ENCODE measurements around the gene CNOT8. TPM values are rescaled to one million over a fixed set of nuclear protein-coding genes. Genes with fewer than 3 reads are reported as not detected.
A peak's percentile ranks its signal among the peaks of the same experiment; 100 is the strongest.

Gene CNOT8
- total RNA-seq, 2 donors from 2014 or later: 44.6 to 48.8 TPM

- H3K27ac ChIP-seq (ENCODE audit: low read depth, low read length): no peak overlapping the region
- Mint-ChIP-seq H3K27ac (no peak overlapping the region), H3K27me3 (ENCODE audit: insufficient read depth) (peaks cover 14% of the 10 kb centered on the region), H3K9me3 (no peaks in the 10 kb centered on the region), H3K36me3 (ENCODE audit: low read depth) (peaks cover 3% of the 10 kb centered on the region), H3K4me3 (no peak overlapping the region), H3K4me1 (peaks cover 32% of the 10 kb centered on the region)
- H3K36me3 ChIP-seq (ENCODE audit: control insufficient read depth, insufficient read depth, low read length): no peaks in the 10 kb centered on the region
- no peaks in the 10 kb centered on the region for H3K27me3 ChIP-seq (ENCODE audit: control insufficient read depth, insufficient read depth, low read length, poor library complexity, severe bottlenecking)
- peaks cover 9% of the 10 kb centered on the region for H3K4me1 ChIP-seq (ENCODE audit: control insufficient read depth, insufficient read depth, low read length)
- TF ChIP-seq CTCF (conservative IDR thresholded peaks at IDR 0.05): no peak
- DNase-seq: no peak
- WGBS, 2 experiments (ENCODE audit: insufficient coverage in 1 of 2, insufficient read length in 1 of 2): 90 to 96% methylated on average over 4 to 5 of the region's 5 CpGs
- no peaks in the 10 kb centered on the region for H3K9me3 ChIP-seq (ENCODE audit: control insufficient read depth, low read length)
- no peak overlapping the region for H3K9ac ChIP-seq (ENCODE audit: extremely low read depth, low read length, poor library complexity, severe bottlenecking)
- no peak overlapping the region for H3K4me3 ChIP-seq (ENCODE audit: low read length)
Measured at GRCh38 chr5:154844809-154845208, 13.6 kb upstream of the CNOT8 start.

- DNase-seq: no peak
- Mint-ChIP-seq H3K27ac (no peak overlapping the region), H3K36me3 (ENCODE audit: low read depth) (peaks cover 3% of the 10 kb centered on the region), H3K27me3 (ENCODE audit: insufficient read depth) (peaks cover 12% of the 10 kb centered on the region), H3K4me1 (peaks cover 25% of the 10 kb centered on the region), H3K4me3 (no peak overlapping the region), H3K9me3 (no peaks in the 10 kb centered on the region)
- Histone ChIP-seq H3K9me3 (ENCODE audit: control insufficient read depth, low read length) (no peaks in the 10 kb centered on the region), H3K4me1 (ENCODE audit: control insufficient read depth, insufficient read depth, low read length) (peaks cover 4% of the 10 kb centered on the region), H3K4me3 (ENCODE audit: low read length) (no peak overlapping the region), H3K27ac (ENCODE audit: low read depth, low read length) (no peak overlapping the region), H3K9ac (ENCODE audit: extremely low read depth, low read length, poor library complexity, severe bottlenecking) (no peak overlapping the region), H3K36me3 (ENCODE audit: control insufficient read depth, insufficient read depth, low read length) (no peaks in the 10 kb centered on the region), H3K27me3 (ENCODE audit: control insufficient read depth, insufficient read depth, low read length, poor library complexity, severe bottlenecking) (no peaks in the 10 kb centered on the region)
- 92 to 94% methylated on average over 5 to 6 of the region's 6 CpGs for WGBS, 2 experiments (ENCODE audit: insufficient coverage in 1 of 2, insufficient read length in 1 of 2)
- TF ChIP-seq CTCF (conservative IDR thresholded peaks at IDR 0.05): no peak
Measured at GRCh38 chr5:154849264-154849785, 9.1 kb upstream of the CNOT8 start.

DNA sequence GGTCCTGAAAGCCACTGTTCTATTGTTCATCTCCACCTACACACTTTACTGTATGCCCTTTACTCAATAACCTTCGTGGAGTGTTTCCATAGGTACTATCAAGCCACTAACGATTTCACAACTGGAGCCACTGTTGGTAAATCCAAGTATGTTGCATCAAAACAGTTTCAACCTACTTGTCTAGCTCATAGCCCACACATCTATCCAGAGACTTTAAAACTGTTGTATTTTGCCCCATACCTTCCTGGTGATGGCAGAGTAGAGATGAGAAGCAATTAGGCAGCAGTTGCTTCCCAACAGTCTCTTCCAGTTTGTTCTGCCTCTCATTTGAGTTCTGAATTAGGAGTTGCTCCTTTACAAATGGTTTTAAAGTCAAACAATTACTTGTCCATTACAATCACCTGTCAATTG lies 8.6 kb upstream of the CNOT8 start:
- TF ChIP-seq CTCF (conservative IDR thresholded peaks at IDR 0.05): no peak
- peaks cover 2% of the 10 kb centered on the region for H3K4me1 ChIP-seq (ENCODE audit: control insufficient read depth, insufficient read depth, low read length)
- peaks cover 7% of the 10 kb centered on the region for H3K27me3 Mint-ChIP-seq (ENCODE audit: insufficient read depth)
- H3K4me3 ChIP-seq (ENCODE audit: low read length): peak overlapping the region; percentile 82
- WGBS, 2 experiments (ENCODE audit: insufficient coverage in 1 of 2, insufficient read length in 1 of 2): 77 to 80% methylated on average over 2 of the region's 2 CpGs
- H3K27ac ChIP-seq (ENCODE audit: low read depth, low read length): peak overlapping the region; percentile 77
- H3K36me3 Mint-ChIP-seq (ENCODE audit: low read depth): peaks cover 3% of the 10 kb centered on the region
- peak overlapping the region; percentile 66 for H3K4me3 Mint-ChIP-seq
- peaks cover 20% of the 10 kb centered on the region for H3K4me1 Mint-ChIP-seq
- no peak for DNase-seq
- no peaks in the 10 kb centered on the region for H3K36me3 ChIP-seq (ENCODE audit: control insufficient read depth, insufficient read depth, low read length)
- no peaks in the 10 kb centered on the region for H3K9me3 Mint-ChIP-seq
- no peaks in the 10 kb centered on the region for H3K9me3 ChIP-seq (ENCODE audit: control insufficient read depth, low read length)
- H3K27me3 ChIP-seq (ENCODE audit: control insufficient read depth, insufficient read depth, low read length, poor library complexity, severe bottlenecking): no peaks in the 10 kb centered on the region
- peak overlapping the region; percentile 95 for H3K27ac Mint-ChIP-seq
- peak overlapping the region; percentile 33 for H3K9ac ChIP-seq (ENCODE audit: extremely low read depth, low read length, poor library complexity, severe bottlenecking)

All from endodermal cell (in vitro differentiated cells).